ENCODE data around the gene MANEA. TPM values are rescaled to one million over a fixed set of nuclear protein-coding genes. Genes with fewer than 3 reads are reported as not detected.

The MANEA gene
- total and polyA plus RNA-seq, 4 donors = 4.1 to 12.8 (median 9.9) TPM

DNA sequence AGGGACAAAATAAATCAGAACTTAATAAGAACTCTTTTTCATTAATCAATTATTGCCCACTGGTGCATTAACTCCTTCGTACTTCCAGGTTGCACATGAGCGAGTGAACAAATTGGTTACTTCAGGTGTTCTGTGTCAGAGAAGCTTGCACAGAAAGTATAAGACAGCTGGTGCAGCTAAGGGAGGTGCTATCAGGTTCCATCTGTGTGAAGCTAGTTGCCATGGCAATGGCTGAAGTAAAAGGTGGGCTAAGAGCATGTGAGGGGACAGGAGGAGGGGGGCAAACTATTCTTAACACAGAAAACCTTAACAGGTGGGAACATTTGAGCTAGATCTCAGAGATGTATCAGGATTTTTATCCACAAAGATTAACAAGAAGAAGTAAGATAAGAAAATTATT, 81.6 kb downstream of the MANEA start:
- Histone ChIP-seq H3K9me3 (ENCODE audit: control insufficient read depth, low read length) (no peaks in the 10 kb centered on the region), H3K4me3 (ENCODE audit: low read length in 2 of 2) (no peak overlapping the region), H3K27ac (ENCODE audit: low read depth in 1 of 2, low read length in 2 of 2) (no peak overlapping the region), H3K36me3 (ENCODE audit: control insufficient read depth in 1 of 2, insufficient read depth in 2 of 2, low read length in 1 of 2) (no peaks in the 10 kb centered on the region), H3K4me1 (ENCODE audit: control insufficient read depth in 1 of 2, insufficient read depth in 2 of 2, low read length in 2 of 2) (no peaks in the 10 kb centered on the region), H3K27me3 (ENCODE audit: control insufficient read depth in 1 of 2, insufficient read depth in 2 of 2, low read length in 1 of 2) (no peaks in the 10 kb centered on the region)
- DNase-seq (no peak), ATAC-seq (ENCODE audit: low FRiP score) (no peak)
- intact Hi-C loops (cut with DNase I) = no loop called here
- 82 to 92% methylated on average over 2 of the region's 2 CpGs for WGBS, 2 donors

Measured in aorta (tissue), 5 donors.